CD14-positive monocyte (primary cell): Measurements from ENCODE around the gene IL11RA. TPM values are rescaled to one million over a fixed set of nuclear protein-coding genes. Genes with fewer than 3 reads are reported as not detected.

Experiments used
- DNase-seq, 3 donors: peaks; one replicate each; pipeline ENCODE4 v3.0.0-alpha.2; 2011 to 2022
- H2AFZ ChIP-seq: 2 replicates; pipeline ENCODE4 v1.6.0; 2012; ENCODE audit warnings: mild to moderate bottlenecking, low read depth, low read length, inconsistent platforms; ENCODE audit not compliant: insufficient read depth, poor library complexity, severe bottlenecking
- H3K27ac ChIP-seq, 2 donors: 1 replicate in 1 of 2; 2 replicates in 1 of 2; pipeline ENCODE4 v1.5.1; 2012 to 2013; ENCODE audit warnings: low read length in 2 of 2, control low read depth in 1 of 2, inconsistent platforms in 1 of 2, low read depth in 1 of 2, mild to moderate bottlenecking in 1 of 2
- H3K27me3 ChIP-seq, 2 donors: one replicate each; pipeline versions ENCODE4 v1.6.0 to v1.6.1; 2011 to 2013; ENCODE audit warnings: low read length in 2 of 2; ENCODE audit not compliant: control insufficient read depth in 2 of 2, insufficient read depth in 2 of 2
- H3K36me3 ChIP-seq, 2 donors: replicated peaks in 1 of 2; 1 replicate in 1 of 2; 2 replicates in 1 of 2; pipeline versions ENCODE4 v1.5.1 to v1.6.1; 2012 to 2013; ENCODE audit warnings: low read length in 2 of 2, control low read depth in 1 of 2, inconsistent platforms in 1 of 2, mild to moderate bottlenecking in 1 of 2; ENCODE audit not compliant: insufficient read depth in 2 of 2, control insufficient read depth in 1 of 2
- H3K4me1 ChIP-seq, 2 donors: 1 replicate in 1 of 2; 2 replicates in 1 of 2; pipeline versions ENCODE4 v1.5.1 to v1.6.1; 2012 to 2013; ENCODE audit warnings: low read length in 2 of 2, control low read depth in 1 of 2, inconsistent platforms in 1 of 2, mild to moderate bottlenecking in 1 of 2, moderate library complexity in 1 of 2; ENCODE audit not compliant: insufficient read depth in 2 of 2, control insufficient read depth in 1 of 2
- H3K4me2 ChIP-seq: replicated peaks from 2 replicates; pipeline ENCODE3; 2012; ENCODE audit warnings: low read length, moderate library complexity, mild to moderate bottlenecking; ENCODE audit not compliant: poor library complexity, severe bottlenecking; ENCODE audit errors: extremely low read depth
- H3K4me3 ChIP-seq, 3 experiments: fragments of 200-600 bp in 1 of 3; sonication (generic) in 1 of 3; replicated peaks in 1 of 3; 1 replicate in 2 of 3; 2 replicates in 1 of 3; pipeline ENCODE4 v1.5.1; 2011 to 2013; ENCODE audit warnings: low read length in 3 of 3, mild to moderate bottlenecking in 3 of 3, control low read depth in 2 of 3, low read depth in 2 of 3, inconsistent platforms in 1 of 3, moderate library complexity in 1 of 3
- H3K79me2 ChIP-seq: 2 replicates; pipeline ENCODE4 v1.6.0; 2012; ENCODE audit warnings: mild to moderate bottlenecking, control low read depth, inconsistent platforms, low read length, moderate library complexity; ENCODE audit not compliant: insufficient read depth
- H3K9ac ChIP-seq: 2 replicates; pipeline ENCODE4 v1.6.0; 2017; ENCODE audit warnings: low read length, mild to moderate bottlenecking; ENCODE audit not compliant: insufficient read depth, poor library complexity, severe bottlenecking
- H3K9me3 ChIP-seq, 2 donors: replicated peaks in 1 of 2; 1 replicate in 1 of 2; 2 replicates in 1 of 2; pipeline versions ENCODE4 v1.5.1 to v1.6.1; 2012 to 2013; ENCODE audit warnings: low read length in 2 of 2, control low read depth in 1 of 2; ENCODE audit not compliant: control insufficient read depth in 1 of 2, insufficient read depth in 1 of 2
- H4K20me1 ChIP-seq: 2 replicates; pipeline ENCODE4 v1.6.0; 2012; ENCODE audit warnings: mild to moderate bottlenecking, low read length, control low read depth, moderate library complexity; ENCODE audit not compliant: insufficient read depth
- H3K27ac Mint-ChIP-seq, 7 donors: one replicate each; pipeline ENCODE4 v1.8.0; 2020; ENCODE audit warnings: mild to moderate bottlenecking in 7 of 7, mixed read lengths in 7 of 7, moderate library complexity in 6 of 7, inconsistent platforms in 2 of 7
- H3K27me3 Mint-ChIP-seq, 3 donors: one replicate each; pipeline ENCODE4 v1.8.0; 2021 to 2022; ENCODE audit warnings: low read depth in 3 of 3, mild to moderate bottlenecking in 3 of 3, mixed read lengths in 3 of 3, moderate library complexity in 3 of 3, inconsistent platforms in 1 of 3
- H3K36me3 Mint-ChIP-seq, 2 donors: one replicate each; pipeline ENCODE4 v1.8.0; 2020; ENCODE audit warnings: mixed read lengths in 2 of 2, inconsistent platforms in 1 of 2, mild to moderate bottlenecking in 1 of 2
- H3K4me1 Mint-ChIP-seq: one replicate; pipeline ENCODE4 v1.8.0; 2020; ENCODE audit warnings: mild to moderate bottlenecking, mixed read lengths
- H3K4me3 Mint-ChIP-seq, 2 donors: one replicate each; pipeline ENCODE4 v1.8.0; 2020; ENCODE audit warnings: mild to moderate bottlenecking in 2 of 2, mixed read lengths in 2 of 2, moderate library complexity in 1 of 2
- H3K9me3 Mint-ChIP-seq, 7 donors: one replicate each; pipeline ENCODE4 v1.8.0; 2020 to 2022; ENCODE audit warnings: mixed read lengths in 7 of 7, mild to moderate bottlenecking in 6 of 7, moderate library complexity in 6 of 7, inconsistent platforms in 2 of 7
- WGBS: methylation state at CpG from one replicate; pipeline ENCODE4 v1.1.5; 2013; ENCODE audit warnings: missing lambda C conversion rate; ENCODE audit not compliant: insufficient coverage; 5-methylcytosine and 5-hydroxymethylcytosine counted together
- intact Hi-C, 2 donors: fragments of 100-400 bp; cut with micrococcal nuclease; formaldehyde crosslinking; loops; one replicate each; pipeline versions ENCODE4 v1.15.0 to v1.15.1; 2023
- polyA plus RNA-seq, 3 donors: library from polyadenylated mRNA; depleted of rRNA in 1 of 3; unstranded in 2 of 3; stranded (reverse) in 1 of 3; fragments of 300-500 nt in 2 of 3; fragments of >200 nt in 1 of 3; fragmentation: Illumina TruSeq in 2 of 3; gene quantifications; 1 replicate in 2 of 3; 2 replicates in 1 of 3; pipeline ENCODE4 v1.2.3, GENCODE V29; 2012 to 2021
- TF ChIP-seq, protein P1 (sequence below): fragments of 200-600 bp; IDR thresholded peaks from one replicate; pipeline ENCODE4 v1.8.0; 2022; ENCODE audit warnings: antibody characterized with exemption, mild to moderate bottlenecking

The IL11RA gene
- polyA plus RNA-seq, 3 donors, result 2.8 to 39.1 (median 4.1) TPM

DNA sequence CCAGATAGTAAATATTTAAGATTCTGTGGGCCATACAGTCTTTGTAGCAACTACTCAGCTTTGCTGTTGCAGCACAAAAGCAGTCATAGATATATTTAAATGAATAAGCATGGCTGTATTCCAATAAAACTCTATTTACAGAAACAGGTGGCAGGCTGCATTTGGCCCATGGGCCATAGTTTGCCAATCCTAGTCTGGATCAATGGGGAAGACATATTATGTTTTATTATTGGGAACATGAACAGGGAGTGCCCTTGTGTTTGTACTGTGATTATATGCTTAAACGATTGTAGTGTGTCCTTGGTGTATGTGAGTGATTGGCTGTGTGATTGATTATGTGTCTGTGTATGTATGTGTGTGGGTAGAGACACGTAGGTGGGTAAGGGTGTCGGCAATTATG is 22.5 kb downstream of the IL11RA start:
- peaks cover 0 to 5% of the 10 kb centered on the region in 2 donors for H3K36me3 ChIP-seq
- H4K20me1 ChIP-seq, result no peaks in the 10 kb centered on the region
- WGBS, result 81% methylated on average over 3 of the region's 3 CpGs
- no peaks in the 10 kb centered on the region for H3K27me3 ChIP-seq
- DNase-seq, result no peak
- peaks cover 0 to 6% (median 5%) of the 10 kb centered on the region in 7 donors for H3K9me3 Mint-ChIP-seq
- H3K79me2 ChIP-seq, result no peaks in the 10 kb centered on the region
- no peaks in the 10 kb centered on the region for H3K4me1 Mint-ChIP-seq
- no peak overlapping the region for H3K4me3 ChIP-seq
- H3K27ac Mint-ChIP-seq, result peak overlapping the region in 1 of 7 donors; percentile 17
- no peak overlapping the region for H2AFZ ChIP-seq
- intact Hi-C loops, result no loop called here
- no peak overlapping the region for H3K4me3 Mint-ChIP-seq
- peaks cover 4 to 7% of the 10 kb centered on the region in 2 donors for H3K9me3 ChIP-seq
- TF ChIP-seq, protein P1, sequence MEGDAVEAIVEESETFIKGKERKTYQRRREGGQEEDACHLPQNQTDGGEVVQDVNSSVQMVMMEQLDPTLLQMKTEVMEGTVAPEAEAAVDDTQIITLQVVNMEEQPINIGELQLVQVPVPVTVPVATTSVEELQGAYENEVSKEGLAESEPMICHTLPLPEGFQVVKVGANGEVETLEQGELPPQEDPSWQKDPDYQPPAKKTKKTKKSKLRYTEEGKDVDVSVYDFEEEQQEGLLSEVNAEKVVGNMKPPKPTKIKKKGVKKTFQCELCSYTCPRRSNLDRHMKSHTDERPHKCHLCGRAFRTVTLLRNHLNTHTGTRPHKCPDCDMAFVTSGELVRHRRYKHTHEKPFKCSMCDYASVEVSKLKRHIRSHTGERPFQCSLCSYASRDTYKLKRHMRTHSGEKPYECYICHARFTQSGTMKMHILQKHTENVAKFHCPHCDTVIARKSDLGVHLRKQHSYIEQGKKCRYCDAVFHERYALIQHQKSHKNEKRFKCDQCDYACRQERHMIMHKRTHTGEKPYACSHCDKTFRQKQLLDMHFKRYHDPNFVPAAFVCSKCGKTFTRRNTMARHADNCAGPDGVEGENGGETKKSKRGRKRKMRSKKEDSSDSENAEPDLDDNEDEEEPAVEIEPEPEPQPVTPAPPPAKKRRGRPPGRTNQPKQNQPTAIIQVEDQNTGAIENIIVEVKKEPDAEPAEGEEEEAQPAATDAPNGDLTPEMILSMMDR, result no peak
- no peak overlapping the region for H3K4me2 ChIP-seq
- H3K4me1 ChIP-seq, result no peaks in the 10 kb centered on the region
- H3K27me3 Mint-ChIP-seq, result peaks cover 0 to 4% (median 0%) of the 10 kb centered on the region in 3 donors
- H3K27ac ChIP-seq, result no peak overlapping the region
- peaks cover 3 to 12% of the 10 kb centered on the region in 2 donors for H3K36me3 Mint-ChIP-seq
- H3K9ac ChIP-seq, result no peak overlapping the region

DNA sequence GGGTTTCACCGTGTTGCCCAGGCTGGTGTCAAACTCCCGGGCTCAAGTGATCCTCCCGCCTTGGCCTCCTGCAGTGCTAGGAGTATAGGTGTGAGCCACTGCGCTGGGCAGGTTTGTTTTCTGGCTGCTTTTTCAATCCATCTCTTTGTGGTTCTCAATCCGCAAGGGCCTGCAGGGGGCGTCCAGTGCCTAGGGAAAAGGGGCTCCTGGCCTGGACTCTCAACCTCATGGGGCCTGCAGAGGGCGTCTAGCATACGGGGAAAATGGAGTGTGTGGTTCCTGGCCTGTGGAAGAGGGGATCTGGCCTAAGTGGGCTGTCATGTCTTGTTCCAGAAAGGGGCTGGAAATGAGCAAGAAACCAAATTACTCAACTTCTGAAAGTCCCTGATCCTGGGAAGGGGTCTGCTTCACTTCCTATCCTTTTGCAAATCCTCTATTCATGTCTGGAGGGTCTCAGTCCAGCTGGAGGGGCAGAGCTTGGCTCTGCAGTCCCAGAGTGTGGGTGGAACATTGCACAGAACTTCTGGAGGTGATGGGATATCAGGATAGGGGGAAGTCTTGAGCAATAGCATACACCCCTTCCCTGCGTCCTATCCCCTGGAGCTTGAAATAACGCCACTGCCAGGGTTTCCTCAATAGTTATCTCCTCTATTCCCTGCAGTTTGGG is 23.2 kb downstream of the IL11RA start:
- peak; percentile 55 to 71 (median 56) for DNase-seq
- peaks cover 0 to under 1% of the 10 kb centered on the region in 2 donors for H3K9me3 ChIP-seq
- H3K27me3 Mint-ChIP-seq, result peaks cover 0 to 4% (median 0%) of the 10 kb centered on the region in 3 donors
- no peaks in the 10 kb centered on the region for H3K36me3 ChIP-seq
- no peak overlapping the region for H2AFZ ChIP-seq
- peaks cover 0 to 9% of the 10 kb centered on the region in 2 donors for H3K36me3 Mint-ChIP-seq
- H3K27ac ChIP-seq, result no peak overlapping the region
- intact Hi-C loops, result loop anchor here in 1 of 2 donors (1.0 kb wide), 1 partner anchor 27 kb away; no protein-coding TSS in a partner anchor
- no peak overlapping the region for H3K4me3 Mint-ChIP-seq
- no peaks in the 10 kb centered on the region for H3K4me1 Mint-ChIP-seq
- H3K4me2 ChIP-seq, result no peak overlapping the region
- WGBS, result 6% methylated on average over 8 of the region's 10 CpGs
- no peak overlapping the region for H3K27ac Mint-ChIP-seq
- no peaks in the 10 kb centered on the region for H3K27me3 ChIP-seq
- H3K9ac ChIP-seq, result no peak overlapping the region
- H4K20me1 ChIP-seq, result no peaks in the 10 kb centered on the region
- TF ChIP-seq, protein P1, result peak; percentile 68
- peaks cover 0 to 1% (median 0%) of the 10 kb centered on the region in 7 donors for H3K9me3 Mint-ChIP-seq
- no peaks in the 10 kb centered on the region for H3K79me2 ChIP-seq
- H3K4me3 ChIP-seq, result no peak overlapping the region
- H3K4me1 ChIP-seq, result no peaks in the 10 kb centered on the region
